NCI-H345 treated with DMSO at 0.1 percent for 48 hours (cell line): Measurements from ENCODE around the gene ARL3.
"Not testable (repeated sequence)": the region's sequence is repeated elsewhere in the genome, so short reads cannot be mapped to it uniquely, and the experiment has no call there.

Experiments used
- DNase-seq: peaks from one replicate; lab custom pipeline; 2025; ENCODE audit not compliant: unreplicated experiment; lab: John Stamatoyannopoulos, UW

The ARL3 gene

GRCh38 chr10:102738692-102739121, 24.5 kb upstream of the ARL3 start:
- DNase-seq, result no peak

GRCh38 chr10:102735065-102735562, 20.9 kb upstream of the ARL3 start:
- no peak for DNase-seq

- DNase-seq, result no peak
Measured at GRCh38 chr10:102732661-102733060, 18.5 kb upstream of the ARL3 start.

- no peak for DNase-seq
Measured at GRCh38 chr10:102731222-102731800, 17.1 kb upstream of the ARL3 start.

- DNase-seq, result no peak
Measured at GRCh38 chr10:102729029-102730026, 15.1 kb upstream of the ARL3 start.

- DNase-seq, result no peak
Measured at GRCh38 chr10:102727037-102727818, 13.0 kb upstream of the ARL3 start.

GRCh38 chr10:102726274-102726673, 12.1 kb upstream of the ARL3 start:
- no peak for DNase-seq

GRCh38 chr10:102723989-102724388, 9.8 kb upstream of the ARL3 start:
- DNase-seq, result no peak

GRCh38 chr10:102721954-102722353, 7.8 kb upstream of the ARL3 start:
- DNase-seq, result no peak

- DNase-seq, result no peak
Measured at GRCh38 chr10:102720775-102721301, 6.6 kb upstream of the ARL3 start.

GRCh38 chr10:102720337-102720736, 6.1 kb upstream of the ARL3 start:
- DNase-seq, result no peak

GRCh38 chr10:102718220-102718619, 4.0 kb upstream of the ARL3 start:
- no peak for DNase-seq

GRCh38 chr10:102716900-102717565, 2.8 kb upstream of the ARL3 start:
- DNase-seq, result not testable (repeated sequence)

GRCh38 chr10:102715880-102716279, 1.7 kb upstream of the ARL3 start:
- no peak for DNase-seq

- DNase-seq, result no peak
Measured at GRCh38 chr10:102714621-102715455, 641 bp upstream of the ARL3 start, which contains the start of gene SFXN2. Gene SFXN2 (plus strand): TSS chr10:102714636. CDS start chr10:102726637, 12,001 bp downstream.

- no peak for DNase-seq
Measured at GRCh38 chr10:102713539-102713813, 721 bp downstream of the ARL3 start.

GRCh38 chr10:102712843-102713538, 1.2 kb downstream of the ARL3 start:
- DNase-seq, result no peak

GRCh38 chr10:102712089-102712488, 2.1 kb downstream of the ARL3 start:
- DNase-seq, result no peak

- DNase-seq, result no peak
Measured at GRCh38 chr10:102710609-102711008, 3.6 kb downstream of the ARL3 start.
